GM18907 (cell line): ENCODE data around the gene DST.

Experiments used
- ATAC-seq: cut with Tn5 transposase; IDR thresholded peaks from one replicate; pipeline ENCODE4 v1.9.1; 2021; ENCODE audit warnings: mild to moderate bottlenecking, moderate library complexity; ENCODE audit not compliant: unreplicated experiment

The DST gene

GRCh38 chr6:56539527-56540105, 103.1 kb downstream of the DST start:
- no peak for ATAC-seq

GRCh38 chr6:56538851-56539250, 103.8 kb downstream of the DST start:
- no peak for ATAC-seq

- ATAC-seq = no peak
Observed at GRCh38 chr6:56537223-56537770, 105.4 kb downstream of the DST start.

GRCh38 chr6:56536536-56536935, 106.2 kb downstream of the DST start:
- ATAC-seq = no peak

GRCh38 chr6:56535626-56536025, 107.1 kb downstream of the DST start:
- ATAC-seq = no peak

- ATAC-seq = no peak
Observed at GRCh38 chr6:56534680-56535419, 107.8 kb downstream of the DST start.

- ATAC-seq = no peak
Observed at GRCh38 chr6:56532766-56533551, 109.7 kb downstream of the DST start.

- ATAC-seq = no peak
Observed at GRCh38 chr6:56531839-56532595, 110.7 kb downstream of the DST start.

GRCh38 chr6:56529594-56530191, 113.0 kb downstream of the DST start:
- ATAC-seq = no peak

GRCh38 chr6:56528412-56528841, 114.3 kb downstream of the DST start:
- no peak for ATAC-seq

- ATAC-seq = no peak
Observed at GRCh38 chr6:56527934-56528333, 114.8 kb downstream of the DST start.

GRCh38 chr6:56526860-56527544, 115.7 kb downstream of the DST start:
- no peak for ATAC-seq

GRCh38 chr6:56525974-56526789, 116.5 kb downstream of the DST start:
- no peak for ATAC-seq

- no peak for ATAC-seq
Observed at GRCh38 chr6:56524891-56525703, 117.6 kb downstream of the DST start.

- no peak for ATAC-seq
Observed at GRCh38 chr6:56522495-56523270, 120.0 kb downstream of the DST start.

GRCh38 chr6:56521976-56522375, 120.7 kb downstream of the DST start:
- no peak for ATAC-seq

- no peak for ATAC-seq
Observed at GRCh38 chr6:56521454-56521853, 121.2 kb downstream of the DST start.
